GM20431 (cell line): ENCODE results near the gene NOTUM.

Experiments
- in situ Hi-C: fragments of 300-500 bp; cut with MseI, MboI; formaldehyde crosslinking; loops from one replicate; pipeline ENCODE4 v1.15.0; 2020; ENCODE audit warnings: low sequenced_read_pairs; ENCODE audit not compliant: unreplicated experiment

NOTUM gene

GRCh38 chr17:81941484-81942166 lies 19.4 kb downstream of the NOTUM start:
- in situ Hi-C loops = no loop called here

DNA sequence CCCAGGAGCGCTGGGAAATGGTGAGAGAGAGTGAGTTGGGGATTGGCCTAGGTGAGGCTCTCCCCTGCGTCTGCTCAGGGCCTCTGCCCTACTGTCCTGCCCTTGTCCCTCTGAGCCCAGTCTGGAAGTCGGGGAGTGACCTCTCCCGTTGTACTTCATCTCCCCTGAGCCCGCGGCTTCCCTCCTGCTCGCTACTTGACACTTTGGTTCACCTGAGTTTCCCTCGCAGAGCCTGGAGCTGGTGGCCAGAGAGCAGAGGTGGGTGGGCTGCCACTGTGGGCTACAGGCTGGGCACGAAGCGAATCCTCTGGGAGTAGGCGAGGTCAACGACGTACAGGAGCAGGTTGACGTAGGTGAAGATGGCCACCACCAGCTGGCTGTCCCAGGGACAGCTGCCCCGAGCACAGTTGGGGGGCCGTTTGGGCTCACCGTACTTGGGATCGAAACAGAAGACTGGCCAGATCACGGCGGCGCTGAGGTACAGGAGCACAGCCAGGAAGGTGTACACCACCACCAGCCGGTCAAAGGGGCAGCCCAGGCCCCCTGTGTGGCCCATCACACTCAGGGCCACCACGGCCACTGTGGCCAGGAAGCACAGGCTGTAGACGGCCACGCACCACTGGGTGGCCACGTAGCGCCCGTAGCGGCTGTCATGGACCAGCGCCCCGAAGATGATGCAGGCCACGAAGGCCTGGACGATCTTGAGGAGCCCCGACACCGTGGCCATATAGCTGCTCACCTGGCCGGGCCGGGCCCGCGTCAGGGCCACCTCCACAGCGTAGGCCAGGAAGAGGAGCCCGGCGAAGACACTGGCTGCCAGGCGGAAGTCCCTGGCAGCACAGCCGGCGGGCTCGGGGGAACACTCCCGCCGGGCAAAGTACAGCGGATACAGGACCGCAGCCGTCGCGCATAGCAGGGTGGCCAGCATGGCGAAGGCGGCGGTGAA lies 20.2 kb downstream of the NOTUM start:
- in situ Hi-C loops = no loop called here

DNA sequence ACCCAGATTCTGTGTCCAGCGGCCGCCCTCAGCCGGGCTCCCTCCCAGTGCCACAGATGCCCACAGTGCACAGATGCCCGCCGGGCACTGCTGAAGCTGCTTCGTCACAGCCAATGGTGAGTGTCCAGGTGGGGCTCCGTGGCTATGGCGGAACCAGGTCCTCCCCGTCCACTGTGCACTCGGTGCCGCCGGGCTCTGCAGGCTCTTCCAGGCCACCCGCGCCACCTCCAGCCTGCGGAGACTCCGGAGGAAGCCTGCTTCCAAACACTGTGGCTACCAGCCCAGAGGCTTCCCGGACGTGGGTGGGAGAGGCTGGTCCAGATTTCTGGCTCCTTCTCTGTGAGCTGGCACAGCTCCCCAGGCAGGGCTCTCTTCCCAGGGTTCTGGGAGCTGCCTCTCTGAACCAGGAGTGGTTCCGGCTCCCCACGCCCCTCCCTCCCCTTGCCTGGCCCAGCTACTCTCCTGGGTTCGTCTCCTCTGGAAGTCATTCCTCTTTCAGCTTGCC lies 21.1 kb downstream of the NOTUM start:
- in situ Hi-C loops = no loop called here

GRCh38 chr17:81939218-81939617 lies 21.8 kb downstream of the NOTUM start:
- in situ Hi-C loops = no loop called here

DNA sequence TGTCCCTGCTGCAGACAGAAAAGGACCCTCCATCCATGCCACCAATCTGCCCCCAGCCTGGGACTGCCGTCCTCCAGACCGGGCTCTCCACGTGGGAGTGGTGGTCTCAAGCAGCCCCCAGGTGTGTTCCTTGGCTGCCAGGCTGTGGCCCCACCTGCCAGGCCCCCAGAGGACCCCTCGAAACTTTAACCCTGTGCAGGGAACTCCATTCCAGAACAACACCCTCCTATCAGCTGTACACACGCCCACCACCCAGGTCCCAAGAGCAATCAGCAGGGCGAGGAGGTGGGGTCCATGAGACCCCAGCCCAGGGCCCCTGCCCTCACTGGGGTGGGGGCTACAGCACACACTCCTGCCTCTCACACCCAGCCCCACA lies 25.3 kb downstream of the NOTUM start:
- in situ Hi-C loops = no loop called here

GRCh38 chr17:81934850-81935708 lies 25.9 kb downstream of the NOTUM start:
- in situ Hi-C loops = no loop called here

DNA sequence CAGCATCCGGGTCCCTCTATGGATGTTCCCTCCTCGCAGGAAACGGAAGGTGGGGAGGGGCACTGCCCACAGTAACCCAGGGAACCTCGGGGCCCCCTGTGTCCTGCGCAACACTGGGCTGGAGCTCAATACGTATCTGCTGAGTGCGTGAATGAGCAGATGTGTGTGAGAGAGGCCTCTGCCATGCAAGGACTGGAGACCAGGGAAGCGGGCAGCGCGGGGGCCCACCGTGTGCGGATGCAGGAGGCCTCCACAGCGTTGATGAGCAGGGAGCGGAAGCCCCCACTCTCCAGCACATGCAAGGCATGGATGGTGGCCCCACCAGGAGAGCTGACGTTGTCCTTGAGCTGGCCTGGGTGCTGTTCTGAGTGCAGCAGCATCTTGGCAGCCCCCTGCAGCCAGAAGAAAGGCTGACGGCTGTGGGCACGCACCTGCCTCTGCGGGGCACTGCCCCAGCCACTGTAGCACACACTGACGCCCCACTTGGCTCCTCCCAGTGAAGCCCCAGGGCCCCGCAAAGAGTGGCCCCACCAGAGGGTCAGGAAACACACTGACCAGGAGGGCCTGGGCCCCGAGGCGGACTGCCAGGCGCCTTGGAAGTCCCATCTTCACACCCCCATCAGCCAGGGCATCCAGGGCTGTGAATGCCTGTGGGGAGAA lies 26.8 kb downstream of the NOTUM start:
- in situ Hi-C loops = no loop called here

- in situ Hi-C loops = no loop called here
Observed at GRCh38 chr17:81933178-81933699, 27.7 kb downstream of the NOTUM start.

DNA sequence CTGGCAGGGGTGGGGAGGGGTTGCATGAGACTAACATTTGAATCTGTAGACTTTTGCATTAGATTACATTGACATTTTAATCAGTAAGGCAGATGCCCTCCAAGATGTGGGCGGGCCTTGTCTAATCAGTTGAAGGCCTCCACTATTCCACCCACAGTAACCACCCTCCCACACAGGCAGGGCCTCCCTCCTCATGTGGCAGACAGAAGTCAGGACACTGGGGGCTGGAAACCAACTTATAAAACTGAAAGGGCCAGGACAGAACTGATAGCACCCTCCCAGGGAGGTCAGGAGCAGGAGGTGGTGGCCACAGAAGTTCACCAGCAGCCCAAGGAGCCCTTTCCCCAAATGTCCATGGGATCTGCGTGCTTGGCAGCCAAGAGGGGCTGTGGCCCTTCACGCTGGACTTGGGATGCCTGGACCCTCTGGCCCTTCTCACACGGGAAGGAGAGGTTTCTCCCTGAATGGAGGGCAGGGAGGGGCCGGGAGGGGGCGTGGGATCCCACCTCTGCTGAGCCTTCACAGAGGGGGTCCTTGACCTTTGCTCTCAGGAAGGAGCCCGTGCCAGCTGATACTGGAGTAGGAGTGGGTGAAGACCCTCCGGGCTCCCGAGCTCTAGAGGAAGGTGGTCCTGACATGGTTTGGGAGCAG lies 28.5 kb downstream of the NOTUM start:
- in situ Hi-C loops = no loop called here

DNA sequence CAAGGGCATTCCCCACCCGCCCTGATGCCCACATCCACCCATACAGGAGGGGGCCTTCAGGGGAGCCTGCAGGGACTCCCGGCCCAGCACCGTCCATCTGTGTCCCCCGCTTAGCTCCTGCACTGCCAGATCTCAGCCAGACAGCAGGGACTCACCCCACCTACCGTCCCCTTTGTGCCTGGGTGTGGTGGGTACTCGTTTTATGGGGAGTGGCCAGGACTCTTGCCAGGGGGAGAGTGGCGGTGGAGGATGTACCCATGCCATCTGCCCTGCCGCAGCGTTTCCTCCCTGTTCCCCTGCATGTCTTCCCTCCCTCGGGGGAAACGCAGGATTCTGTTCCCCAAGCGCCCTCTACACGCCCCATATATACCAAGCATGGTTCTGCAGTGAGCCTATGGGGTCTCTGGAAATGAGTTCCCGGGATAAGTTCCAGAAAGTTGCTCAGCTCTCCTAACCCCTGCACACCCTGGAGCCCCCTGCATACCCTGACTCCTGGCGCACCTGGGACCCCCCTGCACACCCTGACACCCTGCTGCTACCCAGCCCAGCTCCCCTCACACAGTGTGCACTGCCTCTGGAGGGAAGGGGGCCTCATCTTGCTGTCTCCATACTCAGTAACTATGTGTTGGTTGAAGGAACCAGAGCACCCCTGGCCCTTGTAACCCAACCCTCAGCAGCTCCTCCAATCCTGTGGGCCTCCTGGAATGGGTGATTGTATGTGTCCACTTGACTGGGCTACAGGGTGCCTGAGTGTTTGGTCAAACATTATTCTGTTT lies 29.2 kb downstream of the NOTUM start:
- in situ Hi-C loops = no loop called here

GRCh38 chr17:81931189-81931556 lies 29.8 kb downstream of the NOTUM start:
- in situ Hi-C loops = no loop called here

DNA sequence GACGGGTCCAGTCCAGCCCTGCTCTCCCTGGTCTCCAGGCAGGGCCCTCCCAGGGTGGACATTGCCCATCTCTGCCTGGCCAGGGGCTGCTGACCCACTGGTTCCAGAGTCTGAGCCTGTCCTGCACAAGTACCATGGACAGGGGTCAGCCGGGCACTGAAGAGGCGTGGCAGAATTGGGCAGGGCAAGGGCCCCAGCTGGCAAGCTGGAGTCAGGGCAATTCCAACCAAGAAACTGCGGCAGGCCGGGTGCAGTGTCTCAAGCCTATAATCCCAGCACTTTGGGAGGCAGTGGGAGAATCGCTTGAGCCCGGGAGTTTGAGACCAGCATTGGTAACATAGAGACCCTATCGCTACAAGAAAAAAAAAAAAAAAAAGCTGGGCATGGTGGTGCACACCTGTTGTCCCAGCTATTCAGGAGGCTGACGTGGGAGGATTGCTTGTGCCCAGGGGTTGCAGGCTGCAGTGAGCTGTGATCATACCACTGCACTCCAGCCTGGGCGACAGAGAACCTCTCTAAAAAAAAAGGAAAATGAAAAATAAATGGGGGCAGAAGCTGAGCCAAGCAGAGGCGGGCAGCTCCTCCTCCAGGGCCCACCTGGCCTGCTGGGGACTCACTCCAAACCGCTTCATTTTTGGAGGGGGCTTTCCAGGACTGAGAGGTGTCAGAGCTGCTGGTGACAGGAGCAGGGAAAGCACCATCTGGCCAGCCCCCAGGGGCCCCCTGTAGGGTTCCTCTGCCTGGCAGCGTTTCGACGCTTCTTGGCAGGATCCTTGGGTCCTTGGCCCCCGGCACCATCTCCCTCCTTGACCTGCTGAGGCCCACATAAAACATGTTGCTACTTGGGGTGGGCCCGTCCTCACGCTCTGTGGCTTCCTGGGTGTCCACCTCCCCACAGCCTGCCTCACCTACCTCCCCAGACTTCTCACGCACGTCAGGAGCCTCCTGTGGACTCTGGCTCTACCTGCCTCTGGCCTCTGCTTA lies 30.6 kb downstream of the NOTUM start:
- in situ Hi-C loops = no loop called here

DNA sequence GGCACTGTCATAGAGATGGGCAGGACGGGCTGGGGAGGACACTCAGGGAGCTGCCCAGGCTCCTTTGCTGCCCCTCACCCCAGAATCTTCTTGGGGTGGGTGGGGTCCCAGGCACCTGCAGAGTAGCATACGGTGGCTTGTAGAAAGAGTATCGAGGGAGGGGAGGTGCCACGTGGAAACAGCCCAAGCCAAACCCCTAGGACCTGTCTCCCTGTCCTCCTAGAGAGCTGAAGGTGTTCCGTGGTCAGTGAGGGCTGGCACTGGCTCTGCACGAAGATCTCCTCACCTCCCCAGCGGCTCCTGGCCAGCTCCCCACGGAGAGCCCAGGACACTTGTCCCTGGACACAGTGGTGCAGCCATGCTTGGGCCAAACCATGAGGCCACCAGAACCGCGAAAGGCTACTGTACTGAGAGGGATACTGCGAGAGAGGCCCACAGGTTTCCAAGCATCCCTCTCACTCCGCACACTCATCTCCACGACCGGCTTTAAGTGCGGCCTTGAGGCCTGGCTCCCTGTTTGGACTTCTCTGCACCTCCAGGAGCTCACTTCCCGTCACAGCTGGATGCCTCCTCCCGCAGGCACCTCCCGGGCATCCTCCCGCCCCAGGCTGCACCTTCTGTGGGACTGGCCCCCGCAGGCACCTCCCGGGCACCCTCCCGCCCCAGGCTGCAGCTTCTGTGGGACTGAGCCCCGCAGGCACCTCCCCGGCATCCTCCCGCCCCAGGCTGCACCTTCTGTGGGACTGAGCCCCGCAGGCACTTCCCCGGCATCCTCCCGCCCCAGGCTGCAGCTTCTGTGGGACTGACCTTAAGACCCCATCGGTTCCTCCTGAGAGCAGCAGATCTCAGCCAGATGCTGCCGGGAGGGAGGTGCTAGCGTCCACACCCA lies 31.5 kb downstream of the NOTUM start:
- in situ Hi-C loops = no loop called here

- in situ Hi-C loops = no loop called here
Observed at GRCh38 chr17:81928544-81929252, 32.3 kb downstream of the NOTUM start.

- in situ Hi-C loops = no loop called here
Observed at GRCh38 chr17:81927653-81928543, 33.1 kb downstream of the NOTUM start, which contains the start of gene MAFG. Gene MAFG (minus strand): TSS chr17:81927735. CDS start chr17:81923185, 4,550 bp downstream.
